H1 (cell line): ENCODE results near the gene TRIM52. TPM values are rescaled to one million over a fixed set of nuclear protein-coding genes. Genes with fewer than 3 reads are reported as not detected.
"Not testable (repeated sequence)": the region's sequence is repeated elsewhere in the genome, so short reads cannot be mapped to it uniquely, and the experiment has no call there.

Source experiments
- CTCF ChIA-PET: fragments of 300-600 bp; sonication (Branson Sonifier 250); formaldehyde crosslinking; loops from one replicate; lab custom pipeline; 2021; ENCODE audit not compliant: partially characterized antibody; lab: Charles Lee
- POLR2A ChIA-PET: fragments of 300-600 bp; sonication (Branson Sonifier 250); formaldehyde crosslinking; loops from one replicate; lab custom pipeline; 2021; ENCODE audit warnings: inconsistent platforms; ENCODE audit not compliant: partially characterized antibody; lab: Charles Lee
- DNase-seq, 2 experiments: peaks; one replicate each; pipeline versions ENCODE4 v3.0.0 to v3.0.0-alpha.2; 2010 to 2022; ENCODE audit warnings: low spot score in 2 of 2, low read depth in 1 of 2, mixed read lengths in 1 of 2
- FAIRE-seq: peaks from 2 replicates; lab custom pipeline; 2011; peaks lifted over from hg19 to GRCh38; lab: Jason Lieb, UNC
- H2AFZ ChIP-seq: 2 replicates; pipeline ENCODE4 v1.8.1; 2012; ENCODE audit warnings: low read length, inconsistent platforms
- H2AK5ac ChIP-seq: 2 replicates; pipeline ENCODE4 v1.6.1; 2013; ENCODE audit warnings: low read depth, low read length
- H2BK120ac ChIP-seq: replicated peaks from 2 replicates; pipeline ENCODE3; 2013; ENCODE audit warnings: low read depth, low read length, inconsistent platforms
- H2BK12ac ChIP-seq: 2 replicates; pipeline ENCODE4 v1.6.1; 2013; ENCODE audit warnings: low read depth, low read length
- H2BK15ac ChIP-seq: 2 replicates; pipeline ENCODE4 v1.6.1; 2013; ENCODE audit warnings: low read length
- H2BK20ac ChIP-seq: 2 replicates; pipeline ENCODE4 v1.6.1; 2013; ENCODE audit warnings: low read length
- H2BK5ac ChIP-seq: 2 replicates; pipeline ENCODE4 v1.6.1; 2013; ENCODE audit warnings: low read depth, low read length
- H3K14ac ChIP-seq: 2 replicates; pipeline ENCODE4 v1.6.1; 2013; ENCODE audit warnings: inconsistent platforms; ENCODE audit not compliant: insufficient read length
- H3K18ac ChIP-seq: 2 replicates; pipeline ENCODE4 v1.6.1; 2013; ENCODE audit warnings: low read length; ENCODE audit errors: extremely low read depth
- H3K23ac ChIP-seq: 2 replicates; pipeline ENCODE4 v1.6.1; 2013; ENCODE audit warnings: inconsistent platforms; ENCODE audit not compliant: insufficient read length
- H3K23me2 ChIP-seq: 2 replicates; pipeline ENCODE4 v1.6.1; 2013; ENCODE audit warnings: low read depth, low read length
- H3K27ac ChIP-seq: 2 replicates; pipeline ENCODE4 v1.6.1; 2011; ENCODE audit warnings: low read depth, low read length, inconsistent platforms
- H3K27me3 ChIP-seq, 4 experiments: replicated peaks in 1 of 4; 1 replicate in 1 of 4; 2 replicates in 3 of 4; pipeline versions ENCODE4 v1.6.1 to v1.8.1; 2011 to 2013; ENCODE audit warnings: low read length in 3 of 4, mild to moderate bottlenecking in 3 of 4, inconsistent platforms in 2 of 4, mixed read lengths in 2 of 4, moderate library complexity in 1 of 4; ENCODE audit not compliant: control insufficient read depth in 3 of 4, insufficient read depth in 3 of 4; ENCODE audit errors: extremely low read depth in 1 of 4
- H3K36me3 ChIP-seq, 4 experiments: 2 replicates each; pipeline versions ENCODE4 v1.6.1 to v1.8.1; 2011 to 2013; ENCODE audit warnings: mild to moderate bottlenecking in 4 of 4, low read length in 3 of 4, moderate library complexity in 2 of 4, control low read depth in 1 of 4, inconsistent platforms in 1 of 4; ENCODE audit not compliant: insufficient read depth in 4 of 4, control insufficient read depth in 2 of 4
- H3K4ac ChIP-seq: replicated peaks from 2 replicates; pipeline ENCODE3; 2013; ENCODE audit warnings: low read length, low read depth, mixed read lengths, inconsistent platforms; ENCODE audit not compliant: insufficient read length
- H3K4me1 ChIP-seq, 4 experiments: replicated peaks in 1 of 4; 1 replicate in 1 of 4; 2 replicates in 3 of 4; pipeline versions ENCODE4 v1.6.1 to v1.8.1; 2011 to 2013; ENCODE audit warnings: low read length in 3 of 4, inconsistent platforms in 2 of 4, mixed read lengths in 1 of 4; ENCODE audit not compliant: insufficient read depth in 4 of 4, control insufficient read depth in 3 of 4
- H3K4me2 ChIP-seq, 2 experiments: 2 replicates each; pipeline versions ENCODE4 v1.6.1 to v1.8.1; 2011 to 2013; ENCODE audit warnings: low read depth in 2 of 2, low read length in 2 of 2, control low read depth in 1 of 2, inconsistent platforms in 1 of 2, mild to moderate bottlenecking in 1 of 2; ENCODE audit not compliant: insufficient read depth in 1 of 2
- H3K4me3 ChIP-seq, 4 experiments: fragments of 200-600, 300-600 bp in 1 of 4; sonication (generic), shearing (Covaris generic), sonication (Bioruptor Twin) in 1 of 4; 2 replicates each; pipeline versions ENCODE4 v1.5.1 to v1.8.1; 2011 to 2016; ENCODE audit warnings: low read length in 4 of 4, low read depth in 3 of 4, control low read depth in 2 of 4, inconsistent platforms in 2 of 4, mild to moderate bottlenecking in 2 of 4, mixed read lengths in 1 of 4, moderate library complexity in 1 of 4; ENCODE audit not compliant: insufficient read depth in 2 of 4; ENCODE audit errors: extremely low read depth in 1 of 4
- H3K56ac ChIP-seq: replicated peaks from 2 replicates; pipeline ENCODE3; 2013; ENCODE audit warnings: low read depth, mild to moderate bottlenecking, mixed read lengths, low read length, inconsistent platforms; ENCODE audit not compliant: insufficient read length
- H3K79me1 ChIP-seq: 2 replicates; pipeline ENCODE4 v1.6.1; 2013; ENCODE audit warnings: low read depth, low read length, control low read depth
- H3K79me2 ChIP-seq, 2 experiments: 2 replicates each; pipeline versions ENCODE4 v1.6.1 to v1.8.1; 2012 to 2013; ENCODE audit warnings: low read length in 2 of 2, mild to moderate bottlenecking in 2 of 2, inconsistent platforms in 1 of 2; ENCODE audit not compliant: insufficient read depth in 2 of 2, control insufficient read depth in 1 of 2
- H3K9ac ChIP-seq, 4 experiments: replicated peaks in 1 of 4; 1 replicate in 1 of 4; 2 replicates in 3 of 4; pipeline versions ENCODE4 v1.6.1 to v1.8.1; 2011 to 2013; ENCODE audit warnings: low read depth in 3 of 4, low read length in 3 of 4, control low read depth in 2 of 4, mild to moderate bottlenecking in 2 of 4, moderate library complexity in 2 of 4, inconsistent platforms in 1 of 4; ENCODE audit errors: extremely low read depth in 1 of 4
- H3K9me3 ChIP-seq, 2 experiments: 2 replicates each; pipeline versions ENCODE4 v1.6.1 to v1.8.1; 2012 to 2013; ENCODE audit warnings: mild to moderate bottlenecking in 2 of 2, moderate library complexity in 2 of 2, control low read depth in 1 of 2, inconsistent platforms in 1 of 2, low read depth in 1 of 2, low read length in 1 of 2, mixed read lengths in 1 of 2; ENCODE audit not compliant: insufficient read depth in 2 of 2
- H4K20me1 ChIP-seq, 2 experiments: replicated peaks in 1 of 2; 2 replicates each; pipeline versions ENCODE3 to v1.8.1; 2011 to 2013; ENCODE audit warnings: inconsistent platforms in 2 of 2, low read length in 2 of 2, mild to moderate bottlenecking in 1 of 2; ENCODE audit not compliant: insufficient read depth in 2 of 2, control insufficient read depth in 1 of 2
- H4K5ac ChIP-seq: 2 replicates; pipeline ENCODE4 v1.6.1; 2013; ENCODE audit warnings: low read length, low read depth, mixed read lengths, inconsistent platforms; ENCODE audit not compliant: insufficient read length
- H4K8ac ChIP-seq: 2 replicates; pipeline ENCODE4 v1.8.0; 2013; ENCODE audit warnings: mild to moderate bottlenecking, moderate library complexity, low read length, inconsistent platforms; ENCODE audit not compliant: insufficient read depth; ENCODE audit errors: extremely low read depth
- H4K91ac ChIP-seq: replicated peaks from 2 replicates; pipeline ENCODE3; 2013; ENCODE audit warnings: low read length, mixed read lengths, inconsistent platforms; ENCODE audit not compliant: insufficient read length
- ATF2 ChIP-seq: IDR thresholded peaks from 2 replicates; pipeline ENCODE4 v1.6.1; 2012; ENCODE audit warnings: low read length, inconsistent platforms
- HDAC6 ChIP-seq: IDR thresholded peaks from one replicate; pipeline ENCODE4 v1.7.1; 2012; ENCODE audit warnings: low read depth, mild to moderate bottlenecking, inconsistent platforms, low read length, moderate library complexity
- JUN ChIP-seq: IDR thresholded peaks from 2 replicates; pipeline ENCODE4 v1.6.1; 2011; ENCODE audit warnings: low read depth, mild to moderate bottlenecking, improper control_type of control experiment, low read length
- TAF7 ChIP-seq: optimal IDR thresholded peaks from 2 replicates; pipeline ENCODE3; 2011; ENCODE audit warnings: low read depth, mild to moderate bottlenecking, inconsistent platforms, low read length, moderate library complexity, borderline replicate concordance
- WGBS, 2 experiments: shearing (Covaris generic) in 1 of 2; methylation state at CpG; one replicate each; pipeline versions ENCODE4 v1.1.6 to v1.1.7; 2013 to 2015; ENCODE audit warnings: low lambda C conversion rate in 2 of 2, mixed read lengths in 2 of 2, inconsistent platforms in 1 of 2, low coverage in 1 of 2, missing lambda C conversion rate in 1 of 2; ENCODE audit not compliant: insufficient replicate concordance in 2 of 2, insufficient coverage in 1 of 2, insufficient read length in 1 of 2; ENCODE audit errors: extremely low coverage in 1 of 2, missing lambda C conversion rate in 1 of 2; 5-methylcytosine and 5-hydroxymethylcytosine counted together
- polyA plus RNA-seq, 7 experiments: library from polyadenylated mRNA; depleted of rRNA in 3 of 7; stranded (reverse) in 5 of 7; unstranded in 2 of 7; fragments of >200 nt in 5 of 7; fragments of 200-250 nt in 2 of 7; gene quantifications; 1 replicate in 5 of 7; 2 replicates in 1 of 7; 4 replicates in 1 of 7; pipeline versions ENCODE4 v1.2.1 to v1.2.3, GENCODE V29; 2011 to 2013; ENCODE audit warnings: missing spikeins in 2 of 7, mixed read lengths in 2 of 7
- total RNA-seq: library from RNA; stranded (reverse); fragmentation: NEBNext Ultra II Directional; extraction: Animal tissue kit (Norgen Biotek cat#: 25700); gene quantifications from 2 replicates; pipeline ENCODE4 v1.2.1, GENCODE V29; 2021

The TRIM52 gene
- total and polyA plus RNA-seq, 2 of the 8 experiments (the other 6 are each of a cell fraction or from before 2014, with no cell fraction given), result 4.2 to 5.7 TPM

GRCh38 chr5:181215997-181216989, 44.6 kb downstream of the TRIM52 start (continued):
- TF ChIP-seq ATF2 (no peak), TAF7 (no peak), JUN (no peak), HDAC6 (no peak)

GRCh38 chr5:181214249-181214648, 46.7 kb downstream of the TRIM52 start:
- H3K4me2 ChIP-seq, H3K4ac ChIP-seq, H2BK15ac ChIP-seq, FAIRE-seq, H3K79me2 ChIP-seq, DNase-seq, H3K9me3 ChIP-seq, H3K9ac ChIP-seq, H3K18ac ChIP-seq, H3K14ac ChIP-seq, H4K8ac ChIP-seq, H2AK5ac ChIP-seq, H3K36me3 ChIP-seq, H2BK20ac ChIP-seq, H3K56ac ChIP-seq, H3K23ac ChIP-seq, H2BK12ac ChIP-seq, H4K91ac ChIP-seq, H3K27ac ChIP-seq, H2BK120ac ChIP-seq, H4K5ac ChIP-seq, H3K4me1 ChIP-seq, H4K20me1 ChIP-seq, H2AFZ ChIP-seq, H3K27me3 ChIP-seq, H3K79me1 ChIP-seq, H3K4me3 ChIP-seq, H2BK5ac ChIP-seq: not testable (repeated sequence)
- 88% methylated on average over 10 of the region's 10 CpGs; no CpG with 5 or more reads in 1 of the 2 experiments for WGBS, 2 experiments
- ChIA-PET POLR2A (interaction anchor here (1.0 to 1.2 kb wide), 2 partner anchors 29 to 30 kb away, joined by 3 to 4 read pairs; no protein-coding TSS in a partner anchor), CTCF (interaction anchor here (1.0 to 14.5 kb wide), 3 partner anchors 8 to 24 kb away, joined by 3 to 197 read pairs (median 5); no protein-coding TSS in a partner anchor)
- H3K23me2 ChIP-seq, result peaks cover 11% of the 10 kb centered on the region
